HG03025 (cell line): ENCODE results near the gene WFDC10A.
"Not testable (repeated sequence)": the region's sequence is repeated elsewhere in the genome, so short reads cannot be mapped to it uniquely, and the experiment has no call there.

Source experiments
- ATAC-seq: cut with Tn5 transposase; IDR thresholded peaks from one replicate; pipeline ENCODE4 v1.9.1; 2021; ENCODE audit warnings: mild to moderate bottlenecking, moderate library complexity; ENCODE audit not compliant: unreplicated experiment, low FRiP score

WFDC10A gene

DNA sequence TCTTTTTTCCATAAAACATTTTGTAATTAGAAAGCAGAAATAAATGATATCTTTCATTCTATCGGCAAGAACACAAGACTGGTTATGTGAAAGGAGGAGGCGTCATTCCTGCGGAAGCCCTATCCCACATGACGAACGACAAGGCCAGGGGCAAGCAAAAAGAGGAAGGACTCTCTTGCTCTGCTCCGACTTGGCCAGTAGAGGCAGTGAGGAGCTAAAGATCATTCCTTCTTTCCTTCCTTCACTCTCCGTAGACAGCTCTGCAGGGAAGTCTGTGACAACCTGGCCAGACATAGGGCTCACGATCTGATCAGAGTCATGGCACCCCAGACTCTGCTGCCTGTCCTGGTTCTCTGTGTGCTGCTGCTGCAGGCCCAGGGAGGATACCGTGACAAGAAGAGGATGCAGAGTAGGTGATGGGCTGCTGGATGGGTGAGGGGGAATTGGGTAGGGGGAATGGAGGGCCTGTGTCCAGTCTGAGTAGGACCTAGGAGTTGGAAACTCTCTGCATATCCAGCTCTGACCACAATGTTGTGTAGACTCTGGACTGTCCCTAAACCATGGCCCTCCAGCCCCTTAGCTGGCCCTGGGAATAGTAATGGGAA, at the start of gene WFDC10A:
Gene WFDC10A (plus strand): TSS at position 244 of the 605 bp plus-strand sequence. CDS start 75 bp downstream, at position 319.
- no peak for ATAC-seq

DNA sequence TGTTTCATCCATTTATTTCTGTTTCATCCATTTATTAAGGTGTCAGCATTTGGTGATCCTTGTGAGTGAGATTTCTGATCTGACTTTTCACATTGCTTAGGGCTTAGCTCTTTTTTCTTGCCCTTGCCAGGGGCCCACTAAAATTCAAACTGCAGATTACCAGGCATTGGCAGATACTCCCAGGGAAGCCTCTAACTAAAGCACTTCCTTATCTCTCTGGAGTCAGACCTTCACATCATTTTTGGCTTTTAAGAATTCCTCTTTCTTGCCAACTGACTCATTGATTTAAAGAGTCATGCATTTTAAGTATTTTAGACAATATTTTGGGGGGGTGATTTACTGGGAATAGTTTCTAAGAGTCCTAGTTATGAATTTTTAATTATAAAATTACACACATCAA, 47.8 kb upstream of the WFDC10A start:
- ATAC-seq: no peak

DNA sequence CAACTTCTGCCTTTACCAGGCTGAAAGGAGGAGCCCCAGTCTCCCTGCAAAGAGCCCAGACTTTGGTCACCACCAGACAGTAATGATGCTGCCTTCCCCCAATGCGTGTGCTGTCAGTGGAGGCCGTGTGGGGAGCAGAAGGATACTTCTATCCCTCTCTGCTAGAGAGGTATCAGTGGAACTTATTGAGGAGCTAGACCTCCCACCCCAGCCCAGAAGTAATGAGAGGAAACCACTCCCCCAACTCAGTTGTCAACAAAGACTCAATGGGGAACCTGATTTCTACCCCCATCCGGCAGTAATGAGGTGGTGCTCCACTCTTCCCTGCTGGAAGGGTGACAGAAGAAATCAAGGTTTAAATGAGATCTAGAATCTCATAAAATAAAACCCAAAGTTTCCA, 46.0 kb upstream of the WFDC10A start:
- no peak for ATAC-seq

DNA sequence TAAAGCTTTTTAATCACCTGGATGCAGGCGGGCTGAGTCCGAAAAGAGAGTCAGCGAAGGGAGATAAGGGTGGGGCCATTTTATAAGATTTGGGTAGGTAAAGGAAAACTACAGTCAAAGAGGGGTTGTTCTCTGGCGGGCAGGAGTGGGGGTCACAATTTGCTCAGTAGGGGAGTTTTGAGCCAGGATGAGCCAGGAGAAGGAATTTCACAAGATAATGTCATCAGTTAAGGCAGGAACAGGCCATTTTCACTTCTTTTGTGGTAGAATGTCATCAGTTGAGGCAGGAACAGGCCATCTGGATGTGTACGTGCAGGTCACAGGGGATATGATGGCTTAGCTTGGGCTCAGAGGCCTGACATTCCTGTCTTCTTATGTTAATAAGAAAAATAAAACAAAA, 45.2 kb upstream of the WFDC10A start:
- ATAC-seq: not testable (repeated sequence)

DNA sequence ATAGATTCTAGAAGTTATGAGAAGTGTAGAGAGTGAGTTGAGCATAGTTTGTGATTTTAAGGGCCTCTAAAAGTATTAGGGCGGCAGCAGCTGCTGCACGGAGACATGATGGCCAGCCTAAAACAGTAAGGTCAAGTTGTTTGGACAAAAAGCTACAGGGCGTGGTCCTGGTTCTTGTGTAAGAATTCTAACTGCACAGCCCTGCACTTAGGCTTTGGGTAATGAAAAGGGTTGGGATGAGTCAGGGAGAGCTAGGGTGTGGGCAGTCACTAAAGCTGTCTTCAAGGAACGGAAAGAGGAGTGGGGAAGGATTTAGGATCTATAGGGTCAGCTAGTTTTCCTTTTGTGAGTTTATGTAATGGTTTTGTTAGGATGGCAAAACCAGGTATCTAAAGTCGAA, 43.6 kb upstream of the WFDC10A start:
- not testable (repeated sequence) for ATAC-seq

DNA sequence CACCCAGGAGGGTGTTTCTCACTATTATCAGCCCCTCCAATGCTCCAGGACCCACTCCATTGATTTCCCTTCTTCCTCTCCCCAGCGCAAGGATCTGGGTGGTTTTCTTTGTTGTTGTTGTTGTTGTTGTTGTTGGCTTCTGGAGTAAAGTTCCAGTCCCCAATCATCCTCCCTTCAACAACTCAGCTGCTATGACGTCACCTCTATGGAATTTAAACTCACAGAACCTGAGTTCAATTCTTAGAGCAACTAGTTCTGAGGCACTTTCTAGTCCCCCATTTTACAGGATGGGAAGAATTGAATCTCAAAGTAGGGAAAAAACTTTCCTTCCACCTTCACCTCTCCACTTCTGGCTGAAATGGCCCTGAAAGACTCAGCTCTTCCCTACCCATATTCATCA, 40.7 kb upstream of the WFDC10A start:
- no peak for ATAC-seq

DNA sequence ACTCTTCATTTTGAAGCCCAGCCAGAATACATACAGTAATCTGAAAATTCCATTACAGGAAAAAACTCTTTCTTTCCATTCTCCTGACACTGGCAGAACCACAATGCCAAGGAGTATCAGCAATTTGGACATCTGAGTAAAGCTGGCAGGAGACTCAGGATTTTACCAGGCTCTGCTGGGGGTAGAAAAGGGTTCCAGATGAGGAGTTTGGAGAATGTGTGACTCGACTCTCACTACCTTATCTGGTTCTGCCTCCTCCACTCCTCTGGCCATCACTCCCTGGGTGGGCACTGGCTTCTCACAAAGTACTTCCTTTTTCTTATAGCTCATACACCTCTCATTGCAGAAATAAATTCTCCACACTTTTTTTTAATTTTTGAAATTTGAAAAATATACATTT, 39.8 kb upstream of the WFDC10A start:
- ATAC-seq: no peak

DNA sequence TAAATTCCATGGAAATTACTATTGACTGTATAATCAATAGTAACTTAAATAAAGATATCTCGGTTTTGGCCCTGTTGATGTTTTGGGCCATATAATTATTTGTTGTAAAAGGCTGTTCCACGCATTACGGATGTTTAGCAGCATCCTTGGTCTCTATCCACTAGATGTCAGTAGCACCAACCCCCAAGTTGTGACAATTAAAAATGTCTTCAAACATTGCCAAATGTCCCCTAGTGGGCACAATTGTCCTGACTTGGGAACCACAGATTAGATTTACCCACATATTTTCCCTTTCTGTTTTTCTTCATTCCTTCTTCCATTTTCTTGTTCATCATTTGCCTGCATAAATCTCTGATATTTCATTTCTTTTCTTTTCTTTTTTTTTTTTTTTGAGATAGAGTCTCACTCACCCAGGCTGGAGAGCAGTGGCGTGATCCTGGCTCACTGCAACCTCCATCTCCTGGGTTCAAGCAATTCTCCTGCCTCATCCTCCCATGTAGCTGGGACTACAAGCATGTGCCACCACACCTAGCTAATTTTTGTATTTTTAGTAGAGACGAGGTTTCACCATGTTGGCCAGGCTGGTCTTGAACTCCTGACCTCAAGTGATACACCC, 36.9 kb upstream of the WFDC10A start:
- no peak for ATAC-seq

DNA sequence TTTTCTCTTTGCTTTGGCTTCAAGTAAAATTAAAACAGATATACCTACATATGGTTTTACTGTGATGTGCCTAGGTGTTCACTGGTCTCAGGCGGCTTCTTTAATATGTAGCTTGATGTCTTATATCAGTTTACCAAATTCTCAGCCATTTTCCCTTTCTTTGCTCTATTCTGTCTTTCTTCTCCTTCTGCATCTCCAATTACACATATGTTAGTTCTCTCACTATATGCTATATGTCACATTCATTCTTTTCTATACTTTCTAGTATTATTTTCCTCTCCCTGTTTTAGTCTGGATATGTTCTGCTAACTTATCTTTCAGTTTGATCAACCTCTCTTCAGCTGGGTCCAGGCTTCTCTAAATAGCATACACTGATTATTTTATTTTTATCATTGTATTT, 36.0 kb upstream of the WFDC10A start:
- no peak for ATAC-seq

DNA sequence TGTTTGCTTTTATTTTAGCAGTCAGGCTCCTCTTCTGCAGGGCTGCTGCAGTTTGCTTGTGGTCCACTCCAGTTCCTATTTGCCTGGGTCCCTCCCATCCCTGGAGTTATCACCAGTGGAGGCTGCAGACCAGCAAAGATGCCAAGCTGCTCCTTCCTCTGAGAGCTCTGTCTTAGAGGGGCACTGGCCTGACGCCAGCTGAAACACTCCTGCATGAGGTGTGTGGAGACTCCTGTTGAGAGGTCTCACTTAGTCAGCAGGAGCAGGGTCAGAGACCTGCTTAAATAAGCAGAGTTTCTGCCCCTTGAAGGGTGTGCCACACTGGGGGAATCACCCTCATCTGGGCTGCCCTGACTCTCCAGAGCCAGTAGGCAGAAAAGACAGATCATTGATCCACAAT, 34.3 kb upstream of the WFDC10A start:
- ATAC-seq: no peak

DNA sequence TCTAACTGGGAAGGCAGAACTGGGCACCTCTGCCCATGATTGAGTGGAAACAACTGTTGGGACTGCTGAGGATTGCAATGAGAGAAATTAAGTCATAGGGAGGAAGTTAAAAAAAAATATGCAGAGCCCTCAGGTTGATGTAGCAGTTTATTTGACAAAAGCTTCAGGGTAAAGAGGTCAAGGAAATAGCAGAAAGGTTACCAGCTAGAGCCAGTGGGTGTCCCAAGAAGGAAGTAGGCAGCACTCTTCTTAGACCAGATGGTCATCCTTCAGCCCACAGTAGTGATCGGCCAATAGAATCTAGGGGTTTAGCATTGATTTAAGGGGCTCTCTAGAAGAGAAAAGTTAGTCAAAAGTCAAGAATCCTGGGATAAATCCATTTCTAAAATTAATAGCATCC, 21.7 kb upstream of the WFDC10A start:
- ATAC-seq: no peak

DNA sequence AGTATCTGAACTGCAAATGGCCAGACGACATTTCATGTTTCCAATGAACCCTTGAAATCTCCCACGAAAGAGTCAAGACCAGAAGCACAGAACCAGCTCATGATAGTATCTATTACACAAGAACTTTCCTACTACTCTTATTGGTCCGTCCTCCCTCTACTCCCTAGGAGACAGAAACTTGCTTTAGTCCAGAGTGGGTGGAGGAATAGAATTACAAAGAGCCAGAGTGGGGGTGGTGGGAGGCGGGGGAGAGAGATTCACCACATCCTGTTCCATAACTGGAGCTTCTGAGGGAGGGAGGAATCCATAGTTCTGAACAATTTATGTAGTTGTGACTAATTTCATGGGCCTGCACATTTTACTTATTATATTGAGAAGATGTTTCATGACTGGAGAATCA, 18.5 kb upstream of the WFDC10A start:
- no peak for ATAC-seq

DNA sequence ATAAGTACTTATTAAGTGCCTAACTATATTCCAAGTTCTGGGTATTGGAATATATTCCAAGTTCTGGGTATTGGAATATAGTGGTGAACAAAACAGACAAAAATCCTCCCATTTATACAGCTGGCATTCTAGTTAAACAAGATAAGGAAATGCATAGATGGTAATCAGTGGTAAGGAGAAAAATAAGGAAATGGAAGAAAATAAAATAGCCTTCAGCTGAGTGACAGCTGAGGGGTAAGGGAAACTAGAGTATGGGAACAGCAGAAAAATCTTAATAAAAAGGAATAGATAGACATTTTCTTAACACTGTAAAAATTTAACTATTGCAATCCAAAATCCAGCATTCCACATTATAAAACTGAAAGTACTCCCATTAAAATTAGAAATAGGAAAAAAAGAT, 17.2 kb upstream of the WFDC10A start:
- no peak for ATAC-seq

DNA sequence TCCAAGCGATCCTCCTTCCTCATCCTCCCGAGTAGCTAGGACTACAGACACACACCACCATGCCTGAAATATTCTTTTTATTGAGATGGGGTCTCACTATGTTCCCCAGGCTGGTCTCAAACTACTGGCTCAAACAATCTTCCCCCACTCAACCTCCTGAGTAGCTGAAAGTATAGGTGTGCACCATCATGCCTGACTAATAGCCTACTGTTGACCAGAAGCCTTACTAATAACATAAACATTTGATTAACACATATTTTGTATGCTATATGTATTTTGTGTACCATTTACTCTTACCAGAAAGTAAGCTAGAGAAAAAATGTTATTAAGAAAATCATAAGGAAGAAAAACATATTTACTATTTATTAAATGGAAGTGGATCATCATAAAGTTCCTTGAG, 11.9 kb upstream of the WFDC10A start:
- no peak for ATAC-seq

DNA sequence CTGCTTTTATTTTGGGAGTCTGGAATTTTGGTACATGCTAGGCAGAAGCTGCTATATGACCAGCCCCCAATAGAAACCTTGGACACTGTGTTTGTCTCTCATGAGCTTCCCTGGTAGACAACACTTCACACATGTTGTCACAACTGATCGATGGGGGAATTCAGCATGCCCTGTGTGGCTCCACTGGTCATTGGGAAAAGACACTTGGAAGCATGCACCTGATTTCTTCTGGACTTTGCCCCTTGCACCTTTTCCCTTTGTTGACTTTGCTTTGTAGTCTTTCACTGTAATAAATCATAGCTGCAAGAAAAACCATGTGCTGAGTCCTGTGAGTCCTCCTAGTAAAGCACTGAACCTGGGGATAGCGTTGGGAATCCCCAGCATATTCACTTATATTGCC, 7.9 kb upstream of the WFDC10A start:
- no peak for ATAC-seq

DNA sequence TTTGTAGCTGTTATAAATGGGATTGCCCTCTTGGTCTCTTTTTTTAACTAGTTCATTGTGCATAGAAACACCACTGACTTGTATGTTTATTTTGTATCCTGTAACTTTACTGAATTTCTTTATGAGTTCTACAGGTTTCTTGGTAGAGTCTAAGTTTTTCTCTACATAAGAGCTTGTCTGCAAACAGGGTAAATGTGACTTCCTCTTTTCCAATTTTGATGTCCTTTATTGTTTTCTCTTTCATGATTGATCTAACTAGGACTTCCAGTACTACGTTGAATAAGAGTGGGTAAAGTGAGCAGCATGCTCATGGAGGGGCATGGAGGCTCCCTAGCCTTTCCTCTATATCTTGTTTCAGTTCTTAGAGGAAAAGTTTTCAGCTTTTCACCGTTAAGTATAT, 3.0 kb upstream of the WFDC10A start:
- no peak for ATAC-seq

DNA sequence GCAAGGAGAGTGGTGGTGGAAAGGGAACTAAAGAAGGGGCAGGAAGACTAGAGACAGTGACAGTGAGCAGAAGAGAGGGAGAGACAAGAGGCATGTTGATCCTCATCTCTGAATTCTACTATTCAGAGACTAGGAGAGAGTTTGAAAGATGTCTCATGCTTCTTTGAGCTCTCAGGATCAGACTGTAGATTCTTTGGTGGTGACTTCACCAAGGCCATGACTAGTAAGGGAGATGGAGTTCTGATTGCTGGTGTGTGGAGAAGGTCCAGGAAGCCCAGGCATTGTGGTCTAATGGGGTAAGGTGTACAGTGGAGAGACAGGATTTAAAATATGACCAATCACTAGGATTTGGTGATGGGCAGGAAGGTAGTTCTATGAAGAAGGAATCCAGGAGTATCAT, 832 bp downstream of the WFDC10A start:
- ATAC-seq: no peak

DNA sequence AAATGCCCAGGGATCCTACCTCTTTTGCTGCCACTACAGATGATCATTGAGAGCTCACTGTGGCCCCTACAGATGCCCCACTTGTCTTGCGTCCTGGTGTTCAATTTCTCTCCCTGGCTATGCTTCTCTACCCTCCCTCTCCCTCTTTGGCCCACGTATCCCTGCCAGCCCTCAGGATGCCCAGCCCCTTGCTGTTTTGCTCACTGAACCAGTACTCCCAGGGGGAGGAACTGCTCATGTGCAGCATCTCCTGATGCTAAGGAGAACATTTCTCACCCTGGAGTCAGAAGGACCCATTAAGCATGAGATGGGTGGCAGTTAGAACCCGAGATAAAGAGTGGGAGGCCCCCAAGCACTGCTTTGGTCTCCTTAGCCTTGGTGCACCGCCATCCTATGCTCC, 1.6 kb downstream of the WFDC10A start, which contains the start of gene WFDC9:
Gene WFDC9 (minus strand): TSS at position 101 of the 400 bp plus-strand sequence. CDS start 21,103 bp downstream, outside the sequence.
- no peak for ATAC-seq

DNA sequence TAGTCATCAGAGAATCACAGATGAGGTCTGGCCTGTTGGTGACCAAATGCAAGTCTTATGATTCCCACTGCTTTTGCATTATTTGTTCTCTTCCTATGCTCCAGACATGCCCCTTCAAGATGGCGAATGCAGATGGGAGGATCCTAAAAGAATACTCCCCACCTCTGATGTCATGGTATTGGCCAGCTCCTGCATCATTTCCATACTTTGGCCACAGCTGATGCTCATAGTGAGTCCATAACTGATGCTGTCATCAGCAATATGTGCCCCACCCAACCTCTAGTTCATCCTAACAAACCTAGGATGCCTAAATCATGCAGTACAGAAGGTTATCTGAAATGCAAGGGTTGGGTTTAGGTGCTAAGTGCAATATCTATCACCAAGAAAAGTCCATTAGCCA, 7.0 kb downstream of the WFDC10A start:
- ATAC-seq: no peak

DNA sequence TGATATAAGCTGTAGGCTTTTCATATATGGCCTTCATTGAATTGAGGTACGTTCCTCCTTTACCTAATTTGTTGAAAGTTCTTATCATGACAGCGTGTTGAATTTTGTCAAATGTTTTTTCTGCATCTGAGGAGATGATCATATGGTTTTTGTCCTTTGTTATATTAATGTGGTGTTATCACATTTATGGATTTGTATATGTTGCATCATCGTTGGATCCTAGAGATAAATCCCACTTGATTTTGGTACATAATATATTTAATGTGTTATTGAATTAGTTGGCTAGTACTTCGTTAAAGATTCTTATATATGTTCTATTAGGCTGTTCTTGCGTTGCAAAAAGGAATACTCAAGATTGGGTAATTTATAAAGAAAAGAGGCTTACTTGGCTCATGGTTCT, 10.1 kb downstream of the WFDC10A start:
- ATAC-seq: no peak

DNA sequence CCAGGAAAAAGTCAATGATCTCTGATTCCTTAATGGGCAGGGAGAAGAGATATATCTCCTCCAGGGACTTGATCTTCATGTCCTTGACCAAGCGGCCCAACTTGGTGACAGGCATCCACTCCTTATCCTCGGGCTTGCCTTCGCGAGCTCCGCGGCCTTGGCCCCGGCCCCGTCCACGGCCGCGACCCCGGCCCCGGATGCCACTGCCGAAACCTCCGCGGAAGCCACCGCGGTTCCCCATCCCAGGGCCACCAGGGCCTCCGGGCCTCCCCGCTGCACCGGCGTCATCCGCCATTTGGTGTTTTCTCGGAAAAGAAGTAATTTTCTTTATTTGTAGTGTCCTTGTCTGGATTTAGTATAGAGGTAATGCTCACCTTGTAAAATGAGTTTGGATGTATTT, 11.5 kb downstream of the WFDC10A start:
- not testable (repeated sequence) for ATAC-seq

DNA sequence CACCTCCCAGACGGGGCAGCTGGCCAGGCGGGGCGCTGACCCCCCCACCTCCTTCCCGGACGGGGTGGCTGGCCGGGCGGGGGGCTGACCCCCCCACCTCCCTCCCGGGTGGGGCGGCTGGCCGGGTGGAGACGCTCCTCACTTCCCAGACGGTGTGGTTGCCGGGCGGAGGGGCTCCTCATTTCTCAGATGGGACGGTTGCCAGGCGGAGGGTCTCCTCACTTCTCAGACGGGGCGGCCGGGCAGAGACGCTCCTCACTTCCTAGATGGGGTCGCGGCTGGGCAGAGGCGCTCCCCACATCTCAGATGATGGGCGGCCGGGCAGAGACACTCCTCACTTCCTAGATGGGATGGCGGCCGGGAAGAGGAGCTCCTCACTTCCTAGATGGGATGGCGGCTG, 16.3 kb downstream of the WFDC10A start:
- ATAC-seq: not testable (repeated sequence)
